HG02973 (cell line): ENCODE data around the gene APOB.

ENCODE experiments used
- ATAC-seq: cut with Tn5 transposase; IDR thresholded peaks from one replicate; pipeline ENCODE4 v1.9.1; 2021; ENCODE audit warnings: moderate library complexity; ENCODE audit not compliant: unreplicated experiment

Gene APOB

GRCh38 chr2:21020031-21020667, 23.7 kb downstream of the APOB start:
- no peak for ATAC-seq

- no peak for ATAC-seq
These were observed 24.2 kb downstream of the APOB start for GRCh38 chr2:21019678-21020021.

DNA sequence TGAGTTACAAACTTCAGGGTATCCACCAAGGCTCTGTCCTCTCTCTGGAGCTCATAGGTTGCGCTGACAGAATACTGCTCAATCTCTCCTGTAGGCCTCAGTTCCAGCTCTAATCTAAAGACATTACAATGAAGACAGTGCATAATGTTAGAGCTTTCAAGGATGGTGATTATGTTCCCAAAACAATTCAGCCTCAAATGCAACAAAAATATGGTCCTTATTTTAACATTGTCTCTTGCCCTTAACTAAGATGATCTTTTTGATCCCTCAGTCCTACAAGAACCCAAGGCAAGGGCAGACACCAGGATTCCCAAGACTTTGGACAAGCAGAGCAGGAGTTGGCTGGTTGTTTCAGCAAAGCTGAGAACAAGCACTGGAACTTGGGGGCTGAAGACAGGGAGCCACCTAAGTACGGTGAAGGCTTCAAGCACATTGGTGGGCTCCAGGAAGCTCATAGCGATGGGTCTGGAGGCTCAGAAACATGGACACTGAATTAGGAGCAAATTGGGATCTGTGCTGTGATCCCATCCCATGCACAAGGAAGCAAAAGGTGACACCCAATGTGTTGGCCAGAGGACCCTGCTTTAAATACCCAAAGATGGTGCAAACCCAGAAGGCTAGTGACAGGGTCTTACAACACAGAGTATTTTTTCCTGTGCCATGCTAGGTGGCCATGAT, 24.7 kb downstream of the APOB start:
- ATAC-seq: no peak

DNA sequence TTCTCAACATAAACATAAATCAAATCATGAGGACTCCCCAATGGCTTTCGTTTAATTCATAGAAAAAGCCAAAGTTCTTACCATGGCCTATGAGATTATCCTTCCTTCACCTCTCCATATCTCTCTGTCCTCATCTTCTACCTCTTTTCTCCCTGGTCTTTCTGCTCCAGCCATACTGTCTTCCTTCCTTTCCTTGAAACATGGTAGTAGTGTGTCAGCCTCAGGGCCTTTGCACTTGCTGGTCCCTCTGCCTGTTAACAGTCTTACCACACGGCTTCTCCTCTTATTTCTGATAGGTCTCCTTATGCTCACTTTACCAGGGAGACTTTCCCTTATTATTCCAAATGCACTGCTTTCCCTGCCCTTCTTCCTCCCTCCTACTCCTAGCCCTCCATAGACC, 25.6 kb downstream of the APOB start:
- no peak for ATAC-seq

GRCh38 chr2:21017748-21018276, 26.1 kb downstream of the APOB start:
- no peak for ATAC-seq

- no peak for ATAC-seq
These were observed 28.6 kb downstream of the APOB start for GRCh38 chr2:21015281-21015645.

- ATAC-seq: no peak
These were observed 29.3 kb downstream of the APOB start for GRCh38 chr2:21014364-21015280.

GRCh38 chr2:21013043-21013816, 30.6 kb downstream of the APOB start:
- no peak for ATAC-seq

DNA sequence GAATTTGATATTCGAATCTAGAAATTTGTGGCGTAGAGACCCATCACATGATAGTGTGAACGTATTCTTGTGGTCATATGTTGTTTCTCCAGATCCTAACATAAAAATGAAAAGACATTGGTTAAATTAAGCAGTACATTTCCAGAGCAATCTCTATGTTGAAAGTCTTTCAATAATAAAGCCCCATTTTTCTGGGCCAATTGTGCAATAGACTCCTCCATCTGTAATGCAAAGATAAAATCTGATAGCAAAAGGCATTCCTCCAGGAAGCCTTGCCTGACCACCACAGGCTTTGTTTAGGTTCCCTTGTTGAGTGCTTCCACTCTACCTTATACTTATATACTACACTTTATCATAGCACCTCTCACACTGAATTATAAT, 31.3 kb downstream of the APOB start:
- no peak for ATAC-seq

DNA sequence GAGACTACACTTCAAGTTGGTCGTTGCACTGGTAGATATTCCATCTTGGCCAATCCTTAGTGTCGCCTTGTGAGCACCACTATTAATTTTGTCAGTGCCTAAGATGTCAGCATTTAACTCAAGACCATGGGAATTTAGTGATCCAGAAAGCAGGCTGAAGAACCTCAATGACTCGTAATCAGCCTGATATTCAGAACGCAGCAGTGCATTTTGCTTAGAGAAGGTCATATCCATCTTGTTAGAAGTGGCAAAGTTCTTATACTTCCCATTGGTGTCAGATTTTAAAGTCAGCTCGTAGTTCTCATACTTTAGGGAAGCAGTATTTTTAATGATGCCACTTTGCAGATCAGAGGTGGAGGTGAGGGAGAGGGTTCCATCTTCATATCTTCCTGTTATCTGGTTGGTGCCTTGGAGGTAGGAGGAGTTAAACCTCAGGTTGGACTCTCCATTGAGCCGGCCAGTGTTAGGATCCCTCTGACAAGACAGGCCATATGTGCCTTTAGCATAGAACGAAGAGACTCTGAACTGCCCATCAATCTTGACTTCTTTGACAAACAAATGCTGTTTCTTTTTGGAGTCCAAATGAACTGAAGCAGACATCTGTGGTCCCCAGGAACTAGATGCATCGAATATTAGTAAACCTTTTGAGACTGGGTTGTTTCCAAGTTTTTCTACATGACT, 31.9 kb downstream of the APOB start:
- no peak for ATAC-seq

GRCh38 chr2:21011453-21011852, 32.4 kb downstream of the APOB start:
- no peak for ATAC-seq

DNA sequence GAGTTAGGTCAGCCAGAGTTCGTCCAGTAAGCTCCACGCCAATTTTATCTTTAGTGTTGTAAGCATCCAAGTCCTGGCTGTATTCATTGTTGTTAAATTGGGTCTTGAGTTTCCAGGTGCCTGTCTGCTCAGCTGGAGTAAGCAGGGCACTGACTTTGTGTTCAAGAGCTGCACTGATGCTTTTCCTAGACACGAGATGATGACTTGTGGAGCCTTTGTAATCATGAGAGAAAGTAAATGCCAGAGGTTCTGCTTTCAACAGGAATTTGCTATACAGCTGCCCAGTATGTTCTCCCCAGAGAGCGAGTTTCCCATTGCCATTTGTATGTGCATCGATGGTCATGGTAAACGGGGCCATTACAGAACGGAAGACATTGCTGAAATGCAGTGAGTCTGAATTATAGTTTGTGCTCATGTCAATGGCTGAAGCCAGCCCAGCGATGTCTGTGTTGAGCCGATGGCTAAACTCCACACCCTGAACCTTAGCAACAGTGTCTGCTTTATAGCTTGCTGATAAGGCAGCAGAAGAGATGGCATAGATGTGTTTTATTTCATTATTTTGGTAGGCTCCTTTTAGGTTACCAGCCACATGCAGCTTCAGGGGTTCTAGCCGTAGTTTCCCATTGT, 32.9 kb downstream of the APOB start:
- no peak for ATAC-seq

DNA sequence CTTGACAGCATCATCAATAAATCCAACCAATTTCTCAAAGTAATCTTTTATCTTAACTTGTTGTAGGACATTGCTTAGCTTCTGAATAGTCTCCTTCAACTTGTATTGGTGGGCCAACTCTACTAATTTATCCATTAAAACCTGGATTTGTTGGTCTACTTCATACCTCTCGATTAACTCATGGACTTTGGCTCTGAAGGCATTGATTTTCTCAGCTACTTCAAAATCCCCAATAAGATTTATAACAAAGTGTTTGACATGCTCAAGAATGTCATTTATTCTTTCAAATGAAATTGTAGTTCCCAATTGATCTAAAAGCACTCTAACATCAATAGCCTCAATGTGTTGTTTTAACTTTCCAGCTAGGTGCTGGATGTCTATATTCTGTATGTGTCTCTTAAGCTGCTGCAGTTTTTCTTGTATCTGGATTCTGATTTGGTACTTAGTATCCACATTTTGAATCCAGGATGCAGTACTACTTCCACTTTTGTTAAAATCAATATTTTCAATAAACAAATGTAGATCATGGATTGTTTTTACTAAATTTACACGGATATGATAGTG, 34.1 kb downstream of the APOB start:
- ATAC-seq: no peak

GRCh38 chr2:21008790-21009661, 34.8 kb downstream of the APOB start:
- no peak for ATAC-seq

DNA sequence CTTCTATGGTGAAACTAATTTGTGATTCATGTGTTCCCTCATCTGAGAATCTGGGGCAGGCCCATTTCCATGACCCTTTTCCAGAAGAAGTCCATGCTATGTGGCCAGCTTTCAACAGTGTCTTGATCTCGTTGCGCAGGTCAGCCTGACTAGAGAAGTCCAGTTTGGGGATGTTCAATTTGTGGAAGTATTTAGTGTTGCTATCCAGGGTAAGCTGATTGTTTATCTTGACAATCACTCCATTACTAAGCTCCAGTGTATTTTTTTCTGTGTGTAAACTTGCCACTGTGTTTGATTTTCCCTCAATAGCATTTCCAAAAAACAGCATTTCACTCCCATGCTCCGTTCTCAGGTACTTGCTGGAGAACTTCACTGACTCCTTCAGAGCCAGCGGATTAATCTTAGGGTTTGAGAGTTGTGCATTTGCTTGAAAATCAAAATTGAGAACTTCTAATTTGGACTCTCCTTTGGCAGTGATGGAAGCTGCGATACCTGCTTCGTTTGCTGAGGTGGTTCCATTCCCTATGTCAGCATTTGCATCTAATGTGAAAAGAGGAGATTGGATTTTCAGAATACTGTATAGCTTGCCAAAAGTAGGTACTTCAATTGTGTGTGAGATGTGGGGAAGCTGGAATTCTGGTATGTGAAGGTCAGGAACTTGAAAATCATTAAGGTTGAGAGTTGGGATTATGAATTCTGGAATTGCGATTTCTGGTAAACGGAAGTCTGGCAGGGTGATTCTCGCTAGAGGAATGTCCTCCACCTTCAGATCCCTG, 35.7 kb downstream of the APOB start:
- no peak for ATAC-seq

- ATAC-seq: no peak
These were observed 36.5 kb downstream of the APOB start for GRCh38 chr2:21007129-21008013.
